ENCODE measurements around the gene TAF11L9.
"Not testable (repeated sequence)": the region's sequence is repeated elsewhere in the genome, so short reads cannot be mapped to it uniquely, and the experiment has no call there.

TAF11L9 gene

DNA sequence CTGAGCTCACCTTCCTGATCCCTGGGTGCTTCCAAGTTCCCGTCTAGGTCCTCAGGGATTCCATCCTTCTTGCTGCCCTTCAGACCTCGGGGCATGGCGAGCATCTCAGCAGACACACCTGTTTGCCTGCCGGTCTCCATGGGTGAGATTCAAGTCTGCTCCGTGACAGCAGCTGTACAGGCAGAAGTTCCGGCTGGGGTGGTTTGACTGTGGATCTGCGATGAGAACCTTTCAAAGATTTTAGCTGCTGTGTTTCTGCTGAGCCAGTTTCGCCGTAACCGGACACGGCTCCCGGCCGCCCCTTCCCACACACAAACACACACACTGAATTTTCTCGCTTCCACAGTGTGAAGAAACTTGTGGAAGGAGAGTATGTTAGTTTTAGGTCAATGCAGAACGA, at the start of gene TAF11L9:
Gene TAF11L9, minus strand, starts transcription at position 140 of the 400 bp plus-strand sequence.
- not testable (repeated sequence) for DNase-seq (ENCODE audit: low read depth); H3K4me3 ChIP-seq (ENCODE audit: control insufficient read depth, low read depth, low read length)

GRCh38 chr5:17634160-17634559, 40.0 kb upstream of the TAF11L9 start, which contains the start of gene TAF11L14:
Gene TAF11L14, plus strand, starts transcription at chr5:17634460.
- TF ChIP-seq, protein P1, sequence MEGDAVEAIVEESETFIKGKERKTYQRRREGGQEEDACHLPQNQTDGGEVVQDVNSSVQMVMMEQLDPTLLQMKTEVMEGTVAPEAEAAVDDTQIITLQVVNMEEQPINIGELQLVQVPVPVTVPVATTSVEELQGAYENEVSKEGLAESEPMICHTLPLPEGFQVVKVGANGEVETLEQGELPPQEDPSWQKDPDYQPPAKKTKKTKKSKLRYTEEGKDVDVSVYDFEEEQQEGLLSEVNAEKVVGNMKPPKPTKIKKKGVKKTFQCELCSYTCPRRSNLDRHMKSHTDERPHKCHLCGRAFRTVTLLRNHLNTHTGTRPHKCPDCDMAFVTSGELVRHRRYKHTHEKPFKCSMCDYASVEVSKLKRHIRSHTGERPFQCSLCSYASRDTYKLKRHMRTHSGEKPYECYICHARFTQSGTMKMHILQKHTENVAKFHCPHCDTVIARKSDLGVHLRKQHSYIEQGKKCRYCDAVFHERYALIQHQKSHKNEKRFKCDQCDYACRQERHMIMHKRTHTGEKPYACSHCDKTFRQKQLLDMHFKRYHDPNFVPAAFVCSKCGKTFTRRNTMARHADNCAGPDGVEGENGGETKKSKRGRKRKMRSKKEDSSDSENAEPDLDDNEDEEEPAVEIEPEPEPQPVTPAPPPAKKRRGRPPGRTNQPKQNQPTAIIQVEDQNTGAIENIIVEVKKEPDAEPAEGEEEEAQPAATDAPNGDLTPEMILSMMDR (IDR thresholded peaks at IDR 0.05; ENCODE audit: control insufficient read depth, insufficient read depth, low read depth, low read length, missing control alignments), result no peak
- DNase-seq (ENCODE audit: low read depth), result no peak
- no peak within 1 kb of the TSS for H3K4me3 ChIP-seq (ENCODE audit: control insufficient read depth, low read depth, low read length)

DNA sequence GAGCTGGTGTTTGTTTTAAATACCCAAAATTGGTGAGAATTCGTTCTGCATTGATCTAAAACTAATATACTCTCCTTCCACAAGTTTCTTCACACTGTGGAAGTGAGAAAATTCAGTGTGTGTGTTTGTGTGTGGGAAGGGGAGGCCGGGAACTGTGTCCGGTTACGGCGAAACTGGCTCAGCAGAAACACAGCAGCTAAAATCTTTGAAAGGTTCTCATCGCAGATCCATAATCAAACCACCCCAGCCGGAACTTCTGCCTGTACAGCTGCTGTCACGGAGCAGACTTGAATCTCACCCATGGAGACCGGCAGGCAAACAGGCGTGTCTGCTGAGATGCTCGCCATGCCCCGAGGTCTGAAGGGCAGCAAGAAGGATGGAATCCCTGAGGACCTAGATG, 37.6 kb upstream of the TAF11L9 start, which contains the start of gene TAF11L13:
Gene TAF11L13, plus strand, starts transcription at position 301 of the 400 bp plus-strand sequence.
- not testable (repeated sequence) for H3K4me3 ChIP-seq (ENCODE audit: control insufficient read depth, low read depth, low read length); DNase-seq (ENCODE audit: low read depth)

- no peak overlapping the region for H3K4me3 ChIP-seq (ENCODE audit: control insufficient read depth, low read depth, low read length)
- TF ChIP-seq, protein P1 (IDR thresholded peaks at IDR 0.05; ENCODE audit: control insufficient read depth, insufficient read depth, low read depth, low read length, missing control alignments), result no peak
- DNase-seq (ENCODE audit: low read depth), result no peak
Observed at GRCh38 chr5:17625686-17626085, 31.5 kb upstream of the TAF11L9 start.

DNA sequence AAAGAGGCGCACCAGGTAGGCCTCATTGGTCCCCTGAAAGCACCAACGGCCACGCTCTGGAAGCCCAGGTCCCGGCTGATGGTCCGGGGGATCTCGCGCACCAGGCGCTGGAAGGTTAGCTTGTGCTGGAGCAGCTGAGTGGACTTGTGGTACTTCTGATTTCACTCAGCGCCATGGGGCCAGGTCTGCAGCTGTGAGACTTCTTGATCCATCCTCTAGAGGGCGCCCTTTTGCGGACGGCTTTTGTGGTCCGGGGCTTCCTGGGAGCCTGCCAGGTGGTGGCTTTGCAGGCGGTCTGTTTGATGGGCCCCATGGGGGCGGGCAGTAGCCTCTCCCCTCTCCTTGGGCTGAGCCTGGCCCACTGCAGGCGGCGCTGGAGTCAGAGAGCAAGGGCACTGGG, 26.4 kb upstream of the TAF11L9 start:
- no peak for DNase-seq (ENCODE audit: low read depth)
- TF ChIP-seq, protein P1 (IDR thresholded peaks at IDR 0.05; ENCODE audit: control insufficient read depth, insufficient read depth, low read depth, low read length, missing control alignments), result no peak

GRCh38 chr5:17619354-17619753, 25.2 kb upstream of the TAF11L9 start:
- DNase-seq (ENCODE audit: low read depth), result no peak
- H3K4me3 ChIP-seq (ENCODE audit: control insufficient read depth, low read depth, low read length), result no peak overlapping the region
- TF ChIP-seq, protein P1 (IDR thresholded peaks at IDR 0.05; ENCODE audit: control insufficient read depth, insufficient read depth, low read depth, low read length, missing control alignments), result no peak

More for the DNA sequence above, 26.4 kb upstream of the TAF11L9 start:
- H3K4me3 ChIP-seq (ENCODE audit: control insufficient read depth, low read depth, low read length), result no peak overlapping the region

DNA sequence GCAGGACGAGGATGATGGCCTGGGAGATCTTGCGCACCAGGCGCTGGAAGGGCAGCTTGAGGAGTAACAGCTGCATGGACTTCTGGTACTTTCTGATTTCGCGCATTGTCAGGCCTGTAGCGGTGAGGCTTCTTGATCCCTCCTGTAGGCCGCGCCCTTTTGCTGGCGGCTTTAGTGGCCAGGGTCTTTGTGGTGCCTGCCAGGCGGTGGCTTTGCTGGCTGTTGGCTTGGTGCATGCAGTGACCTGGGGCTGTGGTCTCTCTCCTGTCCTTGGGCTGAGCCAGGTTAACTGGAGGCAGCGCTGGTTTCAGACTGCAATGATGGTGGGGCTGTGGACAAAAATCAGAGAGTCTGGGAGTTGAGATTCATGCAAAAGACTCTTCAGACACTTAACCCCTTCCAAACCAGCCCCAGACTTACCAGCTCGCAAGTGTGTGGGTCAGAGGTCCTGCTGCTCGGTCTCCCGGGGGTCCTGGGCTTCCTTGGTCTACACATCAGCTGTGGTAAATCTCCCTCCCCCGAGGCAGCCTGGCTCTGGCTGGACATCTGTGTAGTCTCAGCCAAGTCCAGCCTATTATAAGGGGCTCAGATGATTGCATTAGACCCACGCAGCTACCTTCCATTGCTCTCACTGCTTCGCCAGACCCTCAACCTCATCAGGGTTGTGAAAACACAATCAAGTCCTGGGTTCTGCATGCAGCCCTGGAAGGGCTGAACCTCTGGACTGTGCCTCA, 20.8 kb upstream of the TAF11L9 start:
- H3K4me3 ChIP-seq (ENCODE audit: control insufficient read depth, low read depth, low read length), result no peak overlapping the region
- TF ChIP-seq, protein P1 (IDR thresholded peaks at IDR 0.05; ENCODE audit: control insufficient read depth, insufficient read depth, low read depth, low read length, missing control alignments), result no peak
- no peak for DNase-seq (ENCODE audit: low read depth)

GRCh38 chr5:17610092-17610491, 15.9 kb upstream of the TAF11L9 start, which contains the start of gene TAF11L12:
Gene TAF11L12, plus strand, starts transcription at chr5:17610392.
- not testable (repeated sequence) for DNase-seq (ENCODE audit: low read depth); H3K4me3 ChIP-seq (ENCODE audit: control insufficient read depth, low read depth, low read length)

- DNase-seq (ENCODE audit: low read depth); H3K4me3 ChIP-seq (ENCODE audit: control insufficient read depth, low read depth, low read length): not testable (repeated sequence)
Observed at GRCh38 chr5:17607461-17607860, 13.3 kb upstream of the TAF11L9 start.

Measured in AG09309 (cell line).